ENCODE data around the gene ISG20.

The ISG20 gene

DNA sequence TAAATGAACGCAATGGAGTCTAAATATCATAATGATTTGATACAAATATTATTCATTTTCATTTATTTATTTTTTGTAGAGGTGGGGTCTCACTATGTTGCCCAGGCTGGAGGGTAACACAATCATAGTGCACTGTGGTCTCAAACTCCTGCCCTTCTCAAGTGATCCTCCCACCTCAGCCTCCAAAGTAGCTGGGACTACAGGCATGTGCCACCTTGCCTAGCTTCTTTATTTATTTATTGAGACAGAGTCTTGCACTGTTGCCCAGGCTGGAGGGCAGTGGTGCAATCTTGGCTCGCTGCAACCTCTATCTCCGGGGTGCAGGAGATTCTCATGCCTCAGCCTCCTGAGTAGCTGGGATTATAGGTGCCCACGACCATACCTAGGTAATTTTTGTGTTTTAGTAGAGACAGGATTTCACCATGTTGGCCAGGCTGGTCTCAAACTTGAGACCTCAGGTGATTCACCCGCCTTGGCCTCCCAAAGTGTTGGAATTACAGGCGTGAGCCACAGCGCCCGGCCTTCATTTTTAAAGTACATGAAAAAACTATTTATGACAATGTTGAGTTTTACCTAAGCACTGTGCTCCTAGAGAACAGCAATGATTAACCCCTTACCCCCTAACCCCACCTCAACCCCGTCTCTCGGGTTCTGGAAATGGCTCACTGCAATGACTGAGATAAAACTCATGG is 21.6 kb upstream of the ISG20 start:
- Histone ChIP-seq H3K4me3 (ENCODE audit: low read depth, low read length) (no peak overlapping the region), H3K4me1 (no peaks in the 10 kb centered on the region; the same call in 1 of the 2 replicates), H3K27me3 (no peaks in the 10 kb centered on the region), H3K9me3 (no peaks in the 10 kb centered on the region), H3K36me3 (no peaks in the 10 kb centered on the region)
- DNase-seq, result no peak
- TF ChIP-seq, protein P1, sequence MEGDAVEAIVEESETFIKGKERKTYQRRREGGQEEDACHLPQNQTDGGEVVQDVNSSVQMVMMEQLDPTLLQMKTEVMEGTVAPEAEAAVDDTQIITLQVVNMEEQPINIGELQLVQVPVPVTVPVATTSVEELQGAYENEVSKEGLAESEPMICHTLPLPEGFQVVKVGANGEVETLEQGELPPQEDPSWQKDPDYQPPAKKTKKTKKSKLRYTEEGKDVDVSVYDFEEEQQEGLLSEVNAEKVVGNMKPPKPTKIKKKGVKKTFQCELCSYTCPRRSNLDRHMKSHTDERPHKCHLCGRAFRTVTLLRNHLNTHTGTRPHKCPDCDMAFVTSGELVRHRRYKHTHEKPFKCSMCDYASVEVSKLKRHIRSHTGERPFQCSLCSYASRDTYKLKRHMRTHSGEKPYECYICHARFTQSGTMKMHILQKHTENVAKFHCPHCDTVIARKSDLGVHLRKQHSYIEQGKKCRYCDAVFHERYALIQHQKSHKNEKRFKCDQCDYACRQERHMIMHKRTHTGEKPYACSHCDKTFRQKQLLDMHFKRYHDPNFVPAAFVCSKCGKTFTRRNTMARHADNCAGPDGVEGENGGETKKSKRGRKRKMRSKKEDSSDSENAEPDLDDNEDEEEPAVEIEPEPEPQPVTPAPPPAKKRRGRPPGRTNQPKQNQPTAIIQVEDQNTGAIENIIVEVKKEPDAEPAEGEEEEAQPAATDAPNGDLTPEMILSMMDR (IDR thresholded peaks at IDR 0.05; ENCODE audit: low read depth, low read length), result no peak

DNA sequence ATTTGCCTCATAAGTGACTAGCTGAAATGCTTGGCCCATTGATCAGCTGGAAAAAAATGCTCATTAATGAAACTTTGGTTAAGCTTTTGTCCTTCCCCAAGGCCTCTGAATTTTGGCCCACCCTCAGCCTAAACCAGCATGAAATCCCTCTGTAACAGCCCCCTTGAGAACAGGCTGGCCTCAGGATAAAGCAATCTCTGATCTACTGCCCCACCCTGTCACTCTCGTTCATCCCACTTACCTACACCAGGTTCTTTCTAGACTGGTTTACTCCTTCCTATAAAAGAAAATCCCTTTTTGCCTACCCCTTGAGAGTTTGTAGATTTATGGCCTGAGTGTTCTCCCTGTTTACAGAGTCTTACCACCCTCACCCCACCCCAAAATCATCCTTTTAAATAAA is 21.0 kb upstream of the ISG20 start:
- TF ChIP-seq, protein P1 (IDR thresholded peaks at IDR 0.05; ENCODE audit: low read depth, low read length), result no peak
- Histone ChIP-seq H3K36me3 (no peaks in the 10 kb centered on the region; the same call in 1 of the 2 replicates), H3K4me1 (no peaks in the 10 kb centered on the region; the same call in 1 of the 2 replicates), H3K9me3 (no peaks in the 10 kb centered on the region), H3K4me3 (ENCODE audit: low read depth, low read length) (no peak overlapping the region), H3K27me3 (no peaks in the 10 kb centered on the region)
- DNase-seq, result no peak

DNA sequence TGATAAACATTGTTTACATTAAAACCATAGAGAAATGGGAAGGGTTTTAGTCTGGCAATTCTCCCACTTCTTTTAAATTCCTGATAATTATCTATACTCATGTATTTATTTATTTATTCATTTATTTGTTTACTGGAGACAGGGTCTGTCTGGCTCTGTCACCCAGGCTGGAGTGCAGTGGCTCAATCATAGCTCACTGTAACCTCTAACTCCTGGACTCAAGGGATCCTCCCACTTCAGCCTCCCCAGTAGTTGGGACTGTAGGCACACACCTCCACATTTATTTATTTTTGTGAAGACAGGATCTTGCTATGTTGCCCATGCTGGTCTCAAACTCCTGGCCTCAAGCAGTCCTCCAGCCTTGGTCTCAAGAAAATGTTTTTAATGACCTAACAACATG is 20.1 kb upstream of the ISG20 start:
- no peak overlapping the region for H3K4me3 ChIP-seq (ENCODE audit: low read depth, low read length)
- H3K27me3 ChIP-seq, result no peaks in the 10 kb centered on the region
- H3K9me3 ChIP-seq, result no peaks in the 10 kb centered on the region
- TF ChIP-seq, protein P1 (IDR thresholded peaks at IDR 0.05; ENCODE audit: low read depth, low read length), result no peak
- DNase-seq, result no peak
- H3K36me3 ChIP-seq, result peaks cover 7% of the 10 kb centered on the region
- H3K4me1 ChIP-seq, result peaks cover 8% of the 10 kb centered on the region

DNA sequence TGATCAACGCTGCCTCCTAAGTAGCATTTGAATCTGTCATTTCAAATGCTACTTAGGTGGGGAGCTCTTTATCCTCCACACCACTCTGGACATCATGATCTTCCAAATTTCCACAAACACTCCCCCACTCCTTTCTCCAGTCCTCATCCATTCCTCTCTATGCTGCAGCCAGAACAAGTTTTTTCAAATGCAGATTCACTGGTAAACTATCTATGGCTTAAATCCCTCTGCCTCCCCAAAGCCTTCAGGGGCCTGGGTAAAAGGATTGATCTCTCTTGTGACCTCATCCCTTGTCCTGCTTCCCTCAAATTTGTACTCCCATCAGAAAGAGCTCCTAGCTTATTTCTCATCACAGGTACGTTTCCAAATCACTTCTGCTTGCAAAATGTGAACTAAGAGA is 19.0 kb upstream of the ISG20 start:
- no peaks in the 10 kb centered on the region for H3K27me3 ChIP-seq
- H3K4me3 ChIP-seq (ENCODE audit: low read depth, low read length), result no peak overlapping the region
- DNase-seq, result no peak
- H3K4me1 ChIP-seq, result peaks cover 8% of the 10 kb centered on the region
- TF ChIP-seq, protein P1 (IDR thresholded peaks at IDR 0.05; ENCODE audit: low read depth, low read length), result no peak
- H3K9me3 ChIP-seq, result no peaks in the 10 kb centered on the region
- peaks cover 13% of the 10 kb centered on the region for H3K36me3 ChIP-seq

DNA sequence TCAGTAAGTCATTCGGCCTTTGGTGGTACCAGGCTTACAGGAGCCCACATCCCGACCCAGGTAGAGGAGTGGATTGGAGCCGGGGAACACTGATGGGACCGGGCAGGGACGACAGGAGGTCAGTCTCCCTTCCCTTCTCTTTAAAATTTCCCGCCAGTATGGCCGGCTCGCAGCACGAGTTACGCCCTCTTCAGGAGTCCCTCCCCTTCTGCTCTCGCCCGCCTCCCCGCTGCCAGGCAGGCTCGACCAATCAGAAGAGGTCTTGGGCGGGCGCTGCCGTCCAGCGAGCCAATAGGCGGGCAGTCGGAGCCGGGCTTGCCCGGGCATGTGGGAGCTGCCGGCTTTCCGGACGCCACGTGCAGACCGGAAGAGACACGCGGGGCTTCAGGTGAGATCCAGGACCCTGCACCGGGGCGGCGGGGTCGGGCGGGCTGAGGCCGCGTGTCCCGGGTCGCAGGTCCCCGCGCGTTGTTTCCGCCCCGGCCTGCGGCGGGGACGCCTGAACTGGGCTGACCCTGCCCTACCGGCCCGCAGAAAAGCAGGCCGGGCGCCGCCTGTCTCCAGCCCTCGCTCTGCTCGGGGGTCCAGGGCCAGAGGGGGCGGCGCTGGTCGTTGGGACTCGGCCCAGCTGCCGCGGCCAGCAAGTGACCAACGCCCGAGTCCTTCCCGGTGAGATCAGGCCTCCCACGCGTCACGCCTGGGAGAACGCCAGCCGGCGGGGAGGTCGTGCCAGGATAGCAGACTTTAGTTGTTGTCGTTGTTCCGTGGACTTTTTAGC is 17.6 kb upstream of the ISG20 start, which contains the start of gene AEN:
AEN (plus strand) TSS at position 346 of the 778 bp plus-strand sequence. CDS start 4,870 bp downstream, outside the sequence.
- TF ChIP-seq, protein P1 (IDR thresholded peaks at IDR 0.05; ENCODE audit: low read depth, low read length), result no peak
- peaks cover 8% of the 10 kb centered on the region for H3K4me1 ChIP-seq
- no peaks in the 10 kb centered on the region for H3K9me3 ChIP-seq
- DNase-seq, result peak; percentile 97
- H3K27me3 ChIP-seq, result no peaks in the 10 kb centered on the region
- peak within 1 kb of the TSS; percentile 87 for H3K4me3 ChIP-seq (ENCODE audit: low read depth, low read length)
- peaks cover 24% of the 10 kb centered on the region for H3K36me3 ChIP-seq

All from BE2C (cell line).